H9 (cell line): ENCODE results near the gene POTEG. TPM values are rescaled to one million over a fixed set of nuclear protein-coding genes. Genes with fewer than 3 reads are reported as not detected.
"Not testable (repeated sequence)": the region's sequence is repeated elsewhere in the genome, so short reads cannot be mapped to it uniquely, and the experiment has no call there.

ENCODE experiments used
- DNase-seq: peaks from one replicate; pipeline ENCODE4 v3.0.0-alpha.2; 2017
- H2AFZ ChIP-seq: one replicate; pipeline ENCODE4 v1.6.1; 2013; ENCODE audit warnings: mild to moderate bottlenecking, low read length, control low read depth, moderate library complexity
- H2AK5ac ChIP-seq: 2 replicates; pipeline ENCODE4 v1.6.1; 2013; ENCODE audit warnings: low read length, control low read depth, mixed read lengths; ENCODE audit not compliant: insufficient read length
- H2BK120ac ChIP-seq: one replicate; pipeline ENCODE4 v1.6.1; 2013; ENCODE audit warnings: low read depth, mild to moderate bottlenecking, low read length, control low read depth, inconsistent platforms; ENCODE audit not compliant: poor library complexity, severe bottlenecking
- H2BK12ac ChIP-seq: 2 replicates; pipeline ENCODE4 v1.6.1; 2013; ENCODE audit warnings: low read length, control low read depth, mixed read lengths, low read depth; ENCODE audit not compliant: insufficient read length
- H2BK15ac ChIP-seq: 2 replicates; pipeline ENCODE4 v1.6.1; 2013; ENCODE audit warnings: low read depth, low read length, control low read depth
- H2BK20ac ChIP-seq: one replicate; pipeline ENCODE4 v1.6.1; 2013; ENCODE audit warnings: low read depth, mild to moderate bottlenecking, low read length, control low read depth, inconsistent platforms; ENCODE audit not compliant: poor library complexity, severe bottlenecking
- H2BK5ac ChIP-seq: 2 replicates; pipeline ENCODE4 v1.6.1; 2013; ENCODE audit warnings: low read length, control low read depth, mixed read lengths; ENCODE audit not compliant: insufficient read length
- H3K14ac ChIP-seq: 2 replicates; pipeline ENCODE4 v1.6.1; 2013; ENCODE audit warnings: low read length, control low read depth; ENCODE audit not compliant: insufficient read depth
- H3K18ac ChIP-seq: 2 replicates; pipeline ENCODE4 v1.6.1; 2013; ENCODE audit warnings: low read depth, mild to moderate bottlenecking, mixed read lengths, low read length, control low read depth; ENCODE audit not compliant: insufficient read length
- H3K23ac ChIP-seq: 2 replicates; pipeline ENCODE4 v1.6.1; 2013; ENCODE audit warnings: low read length, control low read depth, mixed read lengths, low read depth; ENCODE audit not compliant: insufficient read length
- H3K23me2 ChIP-seq: 2 replicates; pipeline ENCODE4 v1.6.1; 2013; ENCODE audit warnings: low read depth, mild to moderate bottlenecking, mixed read lengths, low read length, control low read depth; ENCODE audit not compliant: insufficient read length, poor library complexity, severe bottlenecking
- H3K27ac ChIP-seq: 2 replicates; pipeline ENCODE4 v1.5.1; 2013; ENCODE audit warnings: low read length, control low read depth, mixed read lengths, low read depth; ENCODE audit not compliant: insufficient read length
- H3K27me3 ChIP-seq: 2 replicates; pipeline ENCODE4 v1.6.1; 2013; ENCODE audit warnings: low read length, control low read depth, inconsistent platforms; ENCODE audit not compliant: insufficient read depth
- H3K4ac ChIP-seq: 2 replicates; pipeline ENCODE4 v1.6.1; 2013; ENCODE audit warnings: low read depth, mild to moderate bottlenecking, control low read depth, inconsistent platforms, low read length, moderate library complexity
- H3K4me1 ChIP-seq: 2 replicates; pipeline ENCODE4 v1.6.1; 2013; ENCODE audit warnings: low read length, control low read depth, inconsistent platforms; ENCODE audit not compliant: insufficient read depth
- H3K4me2 ChIP-seq: 2 replicates; pipeline ENCODE4 v1.6.1; 2013; ENCODE audit warnings: low read length, control low read depth, mixed read lengths; ENCODE audit not compliant: insufficient read length, insufficient read depth
- H3K56ac ChIP-seq: 2 replicates; pipeline ENCODE4 v1.6.1; 2013; ENCODE audit warnings: low read depth, mild to moderate bottlenecking, mixed read lengths, low read length, control low read depth; ENCODE audit not compliant: insufficient read length
- H3K79me1 ChIP-seq: 2 replicates; pipeline ENCODE4 v1.6.1; 2013; ENCODE audit warnings: low read depth, mild to moderate bottlenecking, moderate library complexity, low read length, control low read depth, inconsistent platforms; ENCODE audit not compliant: insufficient read depth, poor library complexity, severe bottlenecking
- H3K79me2 ChIP-seq: 2 replicates; pipeline ENCODE4 v1.6.1; 2013; ENCODE audit warnings: low read length, control low read depth, inconsistent platforms; ENCODE audit not compliant: insufficient read depth
- H3K9ac ChIP-seq: 2 replicates; pipeline ENCODE4 v1.6.1; 2013; ENCODE audit warnings: low read length, control low read depth, mixed read lengths; ENCODE audit not compliant: insufficient read length; ENCODE audit errors: extremely low read depth
- H3K9me3 ChIP-seq: one replicate; pipeline ENCODE4 v1.6.1; 2013; ENCODE audit warnings: low read depth, low read length, inconsistent platforms; ENCODE audit not compliant: control insufficient read depth
- H3T11ph ChIP-seq: one replicate; pipeline ENCODE4 v1.6.1; 2013; ENCODE audit warnings: mild to moderate bottlenecking, low read length, control low read depth, inconsistent platforms
- H4K20me1 ChIP-seq: one replicate; pipeline ENCODE4 v1.6.1; 2013; ENCODE audit not compliant: control insufficient read depth, insufficient read length, insufficient read depth
- H4K5ac ChIP-seq: 2 replicates; pipeline ENCODE4 v1.6.1; 2013; ENCODE audit warnings: low read depth, mild to moderate bottlenecking, mixed read lengths, low read length, control low read depth; ENCODE audit not compliant: insufficient read length
- H4K8ac ChIP-seq: replicated peaks from 2 replicates; pipeline ENCODE4 v1.6.1; 2013; ENCODE audit warnings: low read length, control low read depth, mixed read lengths, low read depth; ENCODE audit not compliant: insufficient read length
- H4K91ac ChIP-seq: 2 replicates; pipeline ENCODE4 v1.6.1; 2013; ENCODE audit warnings: low read depth, mild to moderate bottlenecking, moderate library complexity, mixed read lengths, low read length, control low read depth; ENCODE audit not compliant: insufficient read length
- H3K27ac Mint-ChIP-seq, 3 experiments: 2 replicates in 2 of 3; 3 replicates in 1 of 3; pipeline ENCODE4 v1.8.0; 2020 to 2021; ENCODE audit warnings: mixed read lengths in 3 of 3, mild to moderate bottlenecking in 1 of 3, moderate library complexity in 1 of 3
- H3K27me3 Mint-ChIP-seq: 2 replicates; pipeline ENCODE4 v1.8.0; 2021; ENCODE audit warnings: low read depth, mild to moderate bottlenecking, moderate library complexity, mixed read lengths
- H3K36me3 Mint-ChIP-seq, 3 experiments: 2 replicates in 2 of 3; 3 replicates in 1 of 3; pipeline ENCODE4 v1.8.0; 2020 to 2021; ENCODE audit warnings: low read depth in 3 of 3, mixed read lengths in 3 of 3; ENCODE audit not compliant: insufficient read depth in 1 of 3
- H3K4me1 Mint-ChIP-seq, 2 experiments: 2 replicates each; pipeline ENCODE4 v1.8.0; 2020; ENCODE audit warnings: mixed read lengths in 2 of 2
- H3K4me3 Mint-ChIP-seq, 2 experiments: 2 replicates in 1 of 2; 3 replicates in 1 of 2; pipeline ENCODE4 v1.8.0; 2020 to 2021; ENCODE audit warnings: mild to moderate bottlenecking in 2 of 2, mixed read lengths in 2 of 2, moderate library complexity in 1 of 2
- H3K9me3 Mint-ChIP-seq, 2 experiments: 2 replicates in 1 of 2; 3 replicates in 1 of 2; pipeline ENCODE4 v1.8.0; 2020; ENCODE audit warnings: mild to moderate bottlenecking in 2 of 2, mixed read lengths in 2 of 2, moderate library complexity in 1 of 2
- WGBS: extraction: QIAGEN DNeasy Blood & Tissue Kit; methylation state at CpG from one replicate; pipeline ENCODE4 v1.1.7; 2013; ENCODE audit warnings: missing lambda C conversion rate, low lambda C conversion rate, mixed read lengths; ENCODE audit not compliant: insufficient read length; ENCODE audit errors: extremely low coverage; 5-methylcytosine and 5-hydroxymethylcytosine counted together
- total RNA-seq: library from RNA; stranded (reverse); gene quantifications from 2 replicates; pipeline ENCODE4 v1.2.1, GENCODE V29; 2021

POTEG gene
- total RNA-seq, 1 experiment from 2014 or later = not detected

DNA sequence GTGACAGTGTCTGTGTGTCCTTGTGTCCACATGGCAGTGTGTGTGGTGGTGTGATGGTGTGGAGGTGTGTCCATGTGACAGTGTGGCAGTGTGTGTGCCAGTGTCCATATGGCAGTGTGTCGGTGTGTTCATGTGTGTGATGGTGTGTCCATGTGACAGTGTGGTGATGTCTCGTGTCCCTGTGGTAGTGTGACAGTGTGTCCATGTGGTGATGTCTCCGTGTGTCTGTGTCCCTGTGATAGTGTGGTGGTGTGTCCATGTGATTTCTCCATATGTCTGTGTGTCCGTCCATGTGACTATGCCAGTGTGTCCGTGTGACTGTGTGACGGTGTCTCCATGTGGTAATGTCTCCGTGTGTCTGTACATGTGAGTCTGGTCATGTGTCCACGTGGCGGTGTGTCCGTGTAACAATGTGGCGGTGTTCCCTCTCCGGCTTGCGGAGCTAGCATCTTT, 59.7 kb downstream of the POTEG start:
- no CpG with 5 or more reads among the region's 13 CpGs for WGBS
- H2BK15ac ChIP-seq, H3K27ac ChIP-seq, H3K4me1 Mint-ChIP-seq, H3K56ac ChIP-seq, H2AFZ ChIP-seq, H3K23ac ChIP-seq, H2BK20ac ChIP-seq, H3K23me2 ChIP-seq, H3K4me2 ChIP-seq, H3K27me3 ChIP-seq, H4K91ac ChIP-seq, H3K18ac ChIP-seq, DNase-seq, H3K27me3 Mint-ChIP-seq, H4K5ac ChIP-seq, H3K4ac ChIP-seq, H3K36me3 Mint-ChIP-seq, H2AK5ac ChIP-seq, H3T11ph ChIP-seq, H3K4me1 ChIP-seq, H4K8ac ChIP-seq, H2BK120ac ChIP-seq, H3K9ac ChIP-seq, H4K20me1 ChIP-seq, H2BK5ac ChIP-seq, H2BK12ac ChIP-seq, H3K14ac ChIP-seq, H3K79me2 ChIP-seq, H3K4me3 Mint-ChIP-seq, H3K79me1 ChIP-seq, H3K27ac Mint-ChIP-seq: not testable (repeated sequence)
- H3K9me3 Mint-ChIP-seq = peaks cover 31 to 32% of the 10 kb centered on the region in 2 experiments
- peaks cover 16% of the 10 kb centered on the region for H3K9me3 ChIP-seq

DNA sequence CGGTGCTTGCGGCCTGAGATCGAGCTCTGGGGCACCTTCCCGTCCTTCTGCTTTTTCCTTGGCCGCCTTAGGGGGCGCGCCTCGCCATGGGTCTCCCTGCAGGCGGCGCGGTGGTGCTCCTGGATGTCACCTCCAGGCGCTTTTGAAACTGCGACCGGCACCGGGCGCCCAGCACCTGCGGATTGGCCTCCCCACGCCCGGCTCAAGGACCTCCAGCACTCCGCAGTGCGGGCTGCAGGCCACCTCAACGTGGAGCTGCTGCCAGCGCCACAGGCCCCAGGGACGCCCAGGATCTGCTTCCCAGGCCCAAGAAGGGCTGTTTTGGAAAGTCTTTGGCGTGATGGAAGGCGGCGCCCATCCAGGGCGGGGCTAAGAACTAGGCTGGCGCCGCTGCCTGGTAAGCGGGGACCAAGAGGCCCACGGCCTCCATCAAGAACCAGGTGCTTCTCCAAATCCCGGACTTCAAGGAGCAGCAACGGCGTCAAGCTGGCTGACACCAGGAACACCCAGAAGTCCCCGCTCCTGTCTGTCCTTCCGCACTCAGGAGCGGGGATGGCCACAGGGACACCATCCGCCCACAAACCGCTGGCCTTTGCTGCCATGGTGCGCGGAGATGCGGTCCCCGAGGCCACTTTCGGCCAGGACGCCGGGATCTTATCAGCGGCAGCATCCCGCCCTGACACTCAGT, 61.2 kb downstream of the POTEG start:
- H3T11ph ChIP-seq, H3K23ac ChIP-seq, H3K27ac ChIP-seq, H3K4me1 Mint-ChIP-seq, H3K4me2 ChIP-seq, H4K5ac ChIP-seq, H2BK20ac ChIP-seq, H3K36me3 Mint-ChIP-seq, H3K4me1 ChIP-seq, H3K14ac ChIP-seq, H3K27ac Mint-ChIP-seq, DNase-seq, H2BK5ac ChIP-seq, H4K91ac ChIP-seq, H4K8ac ChIP-seq, H2BK120ac ChIP-seq, H2AK5ac ChIP-seq, H3K27me3 ChIP-seq, H3K56ac ChIP-seq, H2BK12ac ChIP-seq, H3K18ac ChIP-seq, H3K23me2 ChIP-seq, H3K4me3 Mint-ChIP-seq, H3K79me2 ChIP-seq, H3K4ac ChIP-seq, H2AFZ ChIP-seq, H4K20me1 ChIP-seq, H3K79me1 ChIP-seq, H3K9ac ChIP-seq, H3K27me3 Mint-ChIP-seq, H2BK15ac ChIP-seq: not testable (repeated sequence)
- WGBS = no CpG with 5 or more reads among the region's 49 CpGs
- H3K9me3 ChIP-seq = peaks cover 16% of the 10 kb centered on the region
- peaks cover 21 to 25% of the 10 kb centered on the region in 2 experiments for H3K9me3 Mint-ChIP-seq
